ENCODE results near the gene FYN. TPM values are rescaled to one million over a fixed set of nuclear protein-coding genes. Genes with fewer than 3 reads are reported as not detected.

FYN gene
- total and polyA plus RNA-seq, 2 of the 4 experiments (the other 2 are of a cell fraction): 30.8 to 36.4 TPM

DNA sequence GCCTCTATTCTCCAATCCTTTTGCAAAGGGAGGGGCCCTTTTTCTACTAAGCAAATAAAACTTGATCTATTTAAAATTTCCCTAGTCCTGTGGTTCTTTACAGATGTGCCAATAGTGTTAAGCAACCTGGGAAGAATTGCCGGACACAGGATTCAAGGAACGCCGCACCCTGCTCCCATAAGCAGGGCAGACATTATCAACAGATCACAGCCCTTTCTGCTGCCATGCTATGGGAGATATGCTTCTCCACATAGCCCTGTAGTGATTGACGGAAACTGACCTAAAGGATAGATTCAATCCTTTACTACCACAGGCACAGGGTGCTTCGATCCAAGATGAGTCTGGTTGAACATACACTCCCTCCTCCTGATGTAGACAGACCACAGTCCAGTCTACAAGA is 149.2 kb downstream of the FYN start:
- peaks cover 20 to 30% of the 10 kb centered on the region in 2 experiments for H3K79me1 ChIP-seq (ENCODE audit: low read depth in 1 of 2, low read length in 2 of 2)
- no peak overlapping the region for H3K4me2 ChIP-seq (ENCODE audit: low read depth, low read length)
- H2BK15ac ChIP-seq (ENCODE audit: low read depth, low read length): no peak overlapping the region
- H2AK9ac ChIP-seq (replicated peaks; ENCODE audit: low read depth, low read length, poor library complexity): no peak overlapping the region
- TF ChIP-seq MAFK (IDR thresholded peaks at IDR 0.05; ENCODE audit: low read depth, low read length): no peak
- TF ChIP-seq, protein P1, sequence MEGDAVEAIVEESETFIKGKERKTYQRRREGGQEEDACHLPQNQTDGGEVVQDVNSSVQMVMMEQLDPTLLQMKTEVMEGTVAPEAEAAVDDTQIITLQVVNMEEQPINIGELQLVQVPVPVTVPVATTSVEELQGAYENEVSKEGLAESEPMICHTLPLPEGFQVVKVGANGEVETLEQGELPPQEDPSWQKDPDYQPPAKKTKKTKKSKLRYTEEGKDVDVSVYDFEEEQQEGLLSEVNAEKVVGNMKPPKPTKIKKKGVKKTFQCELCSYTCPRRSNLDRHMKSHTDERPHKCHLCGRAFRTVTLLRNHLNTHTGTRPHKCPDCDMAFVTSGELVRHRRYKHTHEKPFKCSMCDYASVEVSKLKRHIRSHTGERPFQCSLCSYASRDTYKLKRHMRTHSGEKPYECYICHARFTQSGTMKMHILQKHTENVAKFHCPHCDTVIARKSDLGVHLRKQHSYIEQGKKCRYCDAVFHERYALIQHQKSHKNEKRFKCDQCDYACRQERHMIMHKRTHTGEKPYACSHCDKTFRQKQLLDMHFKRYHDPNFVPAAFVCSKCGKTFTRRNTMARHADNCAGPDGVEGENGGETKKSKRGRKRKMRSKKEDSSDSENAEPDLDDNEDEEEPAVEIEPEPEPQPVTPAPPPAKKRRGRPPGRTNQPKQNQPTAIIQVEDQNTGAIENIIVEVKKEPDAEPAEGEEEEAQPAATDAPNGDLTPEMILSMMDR (conservative IDR thresholded peaks at IDR 0.05; ENCODE audit: low read depth, low read length): no peak
- TF ChIP-seq, protein P2, sequence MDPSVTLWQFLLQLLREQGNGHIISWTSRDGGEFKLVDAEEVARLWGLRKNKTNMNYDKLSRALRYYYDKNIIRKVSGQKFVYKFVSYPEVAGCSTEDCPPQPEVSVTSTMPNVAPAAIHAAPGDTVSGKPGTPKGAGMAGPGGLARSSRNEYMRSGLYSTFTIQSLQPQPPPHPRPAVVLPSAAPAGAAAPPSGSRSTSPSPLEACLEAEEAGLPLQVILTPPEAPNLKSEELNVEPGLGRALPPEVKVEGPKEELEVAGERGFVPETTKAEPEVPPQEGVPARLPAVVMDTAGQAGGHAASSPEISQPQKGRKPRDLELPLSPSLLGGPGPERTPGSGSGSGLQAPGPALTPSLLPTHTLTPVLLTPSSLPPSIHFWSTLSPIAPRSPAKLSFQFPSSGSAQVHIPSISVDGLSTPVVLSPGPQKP (IDR thresholded peaks at IDR 0.05; ENCODE audit: borderline replicate concordance, low read depth, low read length): no peak
- no peak for TF ChIP-seq POLR2A (IDR thresholded peaks at IDR 0.05; ENCODE audit: low read depth, low read length)
- no peak for TF ChIP-seq BHLHE40 (IDR thresholded peaks at IDR 0.05; ENCODE audit: low read depth, low read length)
- TF ChIP-seq CHD1 (IDR thresholded peaks at IDR 0.05; ENCODE audit: low read depth, low read length): no peak
- TF ChIP-seq SMC3 (IDR thresholded peaks at IDR 0.05; ENCODE audit: low read depth, low read length): no peak
- TF ChIP-seq MAZ (IDR thresholded peaks at IDR 0.05; ENCODE audit: borderline replicate concordance, low read depth, low read length): no peak
- TF ChIP-seq RCOR1 (IDR thresholded peaks at IDR 0.05; ENCODE audit: insufficient replicate concordance, low read length): no peak
- TF ChIP-seq FOS (IDR thresholded peaks at IDR 0.05; ENCODE audit: low read depth, low read length): no peak
- TF ChIP-seq NFE2L2 (IDR thresholded peaks at IDR 0.05; ENCODE audit: low read depth, low read length): no peak
- no peak for TF ChIP-seq MXI1 (IDR thresholded peaks at IDR 0.05; ENCODE audit: borderline replicate concordance, low read depth, low read length)
- no peak for TF ChIP-seq RAD21 (IDR thresholded peaks at IDR 0.05; ENCODE audit: low read length)
- TF ChIP-seq CEBPB (IDR thresholded peaks at IDR 0.05; ENCODE audit: low read depth, low read length): no peak
- TF ChIP-seq, protein P3, sequence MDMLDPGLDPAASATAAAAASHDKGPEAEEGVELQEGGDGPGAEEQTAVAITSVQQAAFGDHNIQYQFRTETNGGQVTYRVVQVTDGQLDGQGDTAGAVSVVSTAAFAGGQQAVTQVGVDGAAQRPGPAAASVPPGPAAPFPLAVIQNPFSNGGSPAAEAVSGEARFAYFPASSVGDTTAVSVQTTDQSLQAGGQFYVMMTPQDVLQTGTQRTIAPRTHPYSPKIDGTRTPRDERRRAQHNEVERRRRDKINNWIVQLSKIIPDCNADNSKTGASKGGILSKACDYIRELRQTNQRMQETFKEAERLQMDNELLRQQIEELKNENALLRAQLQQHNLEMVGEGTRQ (IDR thresholded peaks at IDR 0.05; ENCODE audit: low read depth, low read length): no peak
- no peak for TF ChIP-seq RFX5 (IDR thresholded peaks at IDR 0.05; ENCODE audit: low read depth, low read length)
- peaks cover 2% of the 10 kb centered on the region; the same call in 1 of the 2 replicates for H3K36me3 ChIP-seq (ENCODE audit: control insufficient read depth, insufficient read depth, low read length)
- no peak overlapping the region for H2AFZ ChIP-seq (replicated peaks; ENCODE audit: low read length, poor library complexity)
- intact Hi-C loops (cut with micrococcal nuclease): loop anchor here (10.0 kb wide), 1 partner anchor 81 kb away; no protein-coding TSS in a partner anchor
- H2BK20ac ChIP-seq (ENCODE audit: low read depth, low read length): no peak overlapping the region
- H2BK5ac ChIP-seq (ENCODE audit: low read depth, low read length, poor library complexity, severe bottlenecking): no peak overlapping the region
- no peak overlapping the region for H3K27ac ChIP-seq (ENCODE audit: insufficient read depth, low read length)
- no peak for ATAC-seq (ENCODE audit: low read depth)
- H4K5ac ChIP-seq (ENCODE audit: low read depth, low read length): no peak overlapping the region
- H4K8ac ChIP-seq (ENCODE audit: low read depth in 2 of 2, low read length in 2 of 2): no peak overlapping the region
- no CpG with 5 or more reads among the region's 5 CpGs for WGBS, 2 experiments (ENCODE audit: extremely low coverage in 2 of 2, insufficient read length in 1 of 2)
- H3K14ac ChIP-seq (replicated peaks; ENCODE audit: low read depth, low read length): no peak overlapping the region
- no peak overlapping the region for H3K9ac ChIP-seq (ENCODE audit: low read depth, low read length)
- H3K4ac ChIP-seq (ENCODE audit: low read depth, low read length): no peak overlapping the region
- no peak overlapping the region for H3K4me3 ChIP-seq (ENCODE audit: insufficient read depth, low read depth, low read length)
- no peak overlapping the region for H3K56ac ChIP-seq (ENCODE audit: extremely low read depth, insufficient read depth, low read length)
- H3K9me3 ChIP-seq (ENCODE audit: control insufficient read depth, insufficient read depth, low read length): no peaks in the 10 kb centered on the region
- dilution Hi-C loops (cut with HindIII; ENCODE audit: low sequenced_read_pairs, unreplicated experiment): no loop called here
- in situ Hi-C loops (cut with MboI; ENCODE audit: low sequenced_read_pairs): no loop called here
- H2BK120ac ChIP-seq (ENCODE audit: low read depth, low read length): no peak overlapping the region
- peaks cover 4% of the 10 kb centered on the region; the same call in 1 of the 2 replicates for H4K20me1 ChIP-seq (ENCODE audit: insufficient read depth, low read length)
- peaks cover 11% of the 10 kb centered on the region; the same call in 1 of the 2 replicates for H3K9me1 ChIP-seq (ENCODE audit: insufficient read depth, low read length)
- H3K27me3 ChIP-seq (ENCODE audit: control insufficient read depth, insufficient read depth, low read length): no peaks in the 10 kb centered on the region
- H2AK5ac ChIP-seq (ENCODE audit: low read depth, low read length): no peak overlapping the region; the same call in 1 of the 2 replicates
- no peak overlapping the region for H3K18ac ChIP-seq (ENCODE audit: low read depth, low read length)
- BruUV-seq (replicated peaks): no TSS peak
- no peak overlapping the region for H4K91ac ChIP-seq (ENCODE audit: insufficient read depth, low read depth, low read length)
- peaks cover 9% of the 10 kb centered on the region for H3K4me1 ChIP-seq (ENCODE audit: control insufficient read depth, insufficient read depth, low read length)
- DNase-seq: no peak
- H3K23ac ChIP-seq (ENCODE audit: low read depth, low read length): no peak overlapping the region
- POLR2A ChIA-PET (ENCODE audit: unreplicated experiment): no interaction called here
- CTCF ChIA-PET: interaction anchor here (0.8 kb wide), 1 partner anchor 109 kb away, joined by 3 read pairs; no protein-coding TSS in a partner anchor

Data from IMR-90 (cell line).